Osteoblast (primary cell): ENCODE data around the gene PGAM1. TPM values are rescaled to one million over a fixed set of nuclear protein-coding genes. Genes with fewer than 3 reads are reported as not detected.
A peak's percentile ranks its signal among the peaks of the same experiment; 100 is the strongest.

Experiments
- DNase-seq: peaks from one replicate; pipeline ENCODE4 v3.0.0; 2011; ENCODE audit warnings: low spot score, mixed read lengths; ENCODE audit not compliant: insufficient read length; ENCODE audit errors: missing footprints
- H2AFZ ChIP-seq: 2 replicates; pipeline ENCODE4 v1.6.0; 2011; ENCODE audit warnings: mild to moderate bottlenecking, low read length
- H3K27ac ChIP-seq: 2 replicates; pipeline ENCODE4 v1.5.1; 2011; ENCODE audit warnings: mild to moderate bottlenecking, low read depth, low read length, moderate library complexity
- H3K27me3 ChIP-seq: 2 replicates; pipeline ENCODE4 v1.6.0; 2012; ENCODE audit warnings: mild to moderate bottlenecking, control low read depth, inconsistent platforms, low read length, moderate library complexity; ENCODE audit not compliant: insufficient read depth
- H3K36me3 ChIP-seq: 2 replicates; pipeline ENCODE4 v1.5.1; 2011; ENCODE audit warnings: mild to moderate bottlenecking, low read length, control low read depth, moderate library complexity; ENCODE audit not compliant: insufficient read depth
- H3K4me1 ChIP-seq: 2 replicates; pipeline ENCODE4 v1.5.1; 2011; ENCODE audit warnings: mild to moderate bottlenecking, low read length, control low read depth, moderate library complexity; ENCODE audit not compliant: insufficient read depth
- H3K4me2 ChIP-seq: 2 replicates; pipeline ENCODE4 v1.6.0; 2011; ENCODE audit warnings: mild to moderate bottlenecking, low read length; ENCODE audit not compliant: insufficient read depth
- H3K4me3 ChIP-seq: fragments of 200-600 bp; sonication (generic); 3 replicates; pipeline ENCODE4 v1.5.1; 2012; ENCODE audit warnings: mild to moderate bottlenecking, low read length, inconsistent platforms; ENCODE audit not compliant: insufficient read depth
- H3K79me2 ChIP-seq: 2 replicates; pipeline ENCODE4 v1.6.0; 2012; ENCODE audit warnings: mild to moderate bottlenecking, low read length, control low read depth, inconsistent platforms; ENCODE audit not compliant: insufficient read depth
- H3K9me3 ChIP-seq: 2 replicates; pipeline ENCODE4 v1.5.1; 2011; ENCODE audit warnings: low read depth, low read length, control low read depth
- H4K20me1 ChIP-seq: 2 replicates; pipeline ENCODE4 v1.6.0; 2012; ENCODE audit warnings: mild to moderate bottlenecking, low read length, control low read depth; ENCODE audit not compliant: insufficient read depth
- CTCF ChIP-seq: IDR thresholded peaks from 2 replicates; pipeline ENCODE4 v1.5.1; 2011; ENCODE audit warnings: mild to moderate bottlenecking, low read depth, low read length, moderate library complexity; ENCODE audit errors: extremely low read depth
- total RNA-seq: library from RNA; depleted of rRNA; stranded (reverse); fragments of >200 nt; gene quantifications from 2 replicates; pipeline ENCODE4 v1.2.3, GENCODE V29; 2012

The PGAM1 gene
- total RNA-seq, 1 donor, result 330 TPM

DNA sequence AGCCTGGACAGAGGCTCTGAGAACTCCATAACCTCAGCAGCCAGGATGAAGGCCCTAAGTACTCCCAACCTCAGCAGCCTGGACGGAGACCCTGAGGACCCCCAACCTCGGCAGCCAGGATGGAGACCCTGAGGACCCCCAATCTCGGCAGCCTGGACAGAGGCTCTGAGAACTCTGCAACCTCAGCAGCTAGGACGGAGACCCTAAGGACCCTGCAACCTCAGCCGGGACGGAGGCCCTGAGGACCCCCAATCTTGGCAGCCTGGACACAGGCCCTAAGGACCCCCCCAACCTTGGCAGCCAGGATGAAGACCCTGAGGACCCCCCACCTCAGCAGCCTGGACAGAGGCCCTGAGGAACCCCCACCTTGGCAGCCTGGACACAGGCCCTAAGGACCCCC, 41.4 kb upstream of the PGAM1 start:
- H3K79me2 ChIP-seq, result no peaks in the 10 kb centered on the region
- H3K4me1 ChIP-seq, result no peaks in the 10 kb centered on the region
- peaks cover 57% of the 10 kb centered on the region for H3K36me3 ChIP-seq
- H3K9me3 ChIP-seq, result no peaks in the 10 kb centered on the region
- no peak for TF ChIP-seq CTCF
- no peak overlapping the region for H2AFZ ChIP-seq
- H3K4me2 ChIP-seq, result no peak overlapping the region
- no peaks in the 10 kb centered on the region for H3K27me3 ChIP-seq
- no peak overlapping the region for H3K4me3 ChIP-seq
- H4K20me1 ChIP-seq, result no peaks in the 10 kb centered on the region
- DNase-seq, result no peak
- no peak overlapping the region for H3K27ac ChIP-seq

DNA sequence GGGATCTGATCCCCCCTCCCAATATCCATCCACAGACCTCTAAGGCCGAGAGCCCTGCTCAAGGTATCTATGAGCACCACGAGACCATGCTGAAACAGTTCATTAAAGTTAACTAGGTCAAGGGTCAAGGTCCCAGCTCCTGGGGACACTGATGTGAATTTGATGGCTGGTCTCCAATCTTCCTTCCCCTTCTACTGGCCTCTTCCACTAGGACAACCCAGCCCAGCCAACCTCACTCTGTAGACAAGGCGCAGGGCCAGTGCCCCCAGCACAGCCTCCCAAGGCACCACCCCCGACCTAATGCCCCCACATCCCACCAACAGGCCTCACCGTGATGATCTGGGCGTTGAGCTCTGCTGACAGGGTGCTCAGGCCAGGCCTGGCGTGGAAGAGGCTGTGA, 40.4 kb upstream of the PGAM1 start:
- Histone ChIP-seq H3K4me2 (no peak overlapping the region), H3K27me3 (no peaks in the 10 kb centered on the region), H3K36me3 (peaks cover 56% of the 10 kb centered on the region), H3K79me2 (no peaks in the 10 kb centered on the region), H3K9me3 (no peaks in the 10 kb centered on the region), H3K27ac (no peak overlapping the region), H2AFZ (no peak overlapping the region), H3K4me1 (no peaks in the 10 kb centered on the region), H3K4me3 (no peak overlapping the region), H4K20me1 (no peaks in the 10 kb centered on the region)
- no peak for TF ChIP-seq CTCF
- peak; percentile 66 for DNase-seq

- TF ChIP-seq CTCF, result no peak
- H3K4me2 ChIP-seq, result no peak overlapping the region
- H4K20me1 ChIP-seq, result no peaks in the 10 kb centered on the region
- H3K79me2 ChIP-seq, result no peaks in the 10 kb centered on the region
- H3K9me3 ChIP-seq, result no peaks in the 10 kb centered on the region
- no peak overlapping the region for H3K27ac ChIP-seq
- no peaks in the 10 kb centered on the region for H3K4me1 ChIP-seq
- H3K27me3 ChIP-seq, result no peaks in the 10 kb centered on the region
- H3K36me3 ChIP-seq, result peaks cover 51% of the 10 kb centered on the region
- H3K4me3 ChIP-seq, result no peak overlapping the region
- DNase-seq, result peak; percentile 43
- H2AFZ ChIP-seq, result no peak overlapping the region
These were observed 37.8 kb upstream of the PGAM1 start for GRCh38 chr10:97388152-97388551.

DNA sequence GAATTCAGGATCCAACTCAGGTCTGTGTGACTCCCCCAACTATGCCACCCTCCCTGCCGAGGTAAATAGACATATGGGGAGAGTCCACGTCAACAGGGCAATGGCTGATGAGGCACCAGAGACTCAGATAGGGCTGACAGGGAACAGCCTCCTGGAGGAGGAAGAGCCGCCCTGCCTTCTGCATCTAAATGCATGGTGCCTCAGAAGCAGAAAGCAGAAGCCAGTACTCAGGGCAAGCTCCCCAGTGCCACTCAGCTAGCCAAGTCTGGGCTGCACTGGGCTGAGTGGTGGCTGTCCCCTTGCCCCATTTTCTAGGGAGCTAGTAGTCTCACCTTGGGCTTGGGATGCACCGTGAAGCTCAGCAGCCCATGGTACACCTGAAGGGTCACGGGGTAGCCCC, 35.9 kb upstream of the PGAM1 start:
- Histone ChIP-seq H4K20me1 (no peaks in the 10 kb centered on the region), H3K4me3 (no peak overlapping the region), H3K4me2 (no peak overlapping the region), H3K27me3 (no peaks in the 10 kb centered on the region), H3K36me3 (peaks cover 58% of the 10 kb centered on the region), H3K79me2 (no peaks in the 10 kb centered on the region), H3K9me3 (no peaks in the 10 kb centered on the region), H2AFZ (no peak overlapping the region), H3K27ac (no peak overlapping the region), H3K4me1 (no peaks in the 10 kb centered on the region)
- peak; percentile 38 for DNase-seq
- no peak for TF ChIP-seq CTCF
